Stimulated activated CD8-positive, alpha-beta memory T cell treated with anti-CD3 and anti-CD28 coated beads, Interleukin-4, amount 100 ng/mL, for 4 hours (primary cell): ENCODE results near the gene LIME1.

Source experiments
- DNase-seq, 2 donors: peaks; one replicate each; pipeline ENCODE4 v3.0.0-alpha.2; 2020; ENCODE audit warnings: low read depth in 2 of 2, low spot score in 1 of 2

LIME1 gene

GRCh38 chr20:63735859-63736718 is at the start of gene LIME1:
Gene LIME1 (plus strand): TSS chr20:63736664. CDS start chr20:63737550, 886 bp downstream.
- peak in 1 of 2 donors; percentile 61 for DNase-seq

DNA sequence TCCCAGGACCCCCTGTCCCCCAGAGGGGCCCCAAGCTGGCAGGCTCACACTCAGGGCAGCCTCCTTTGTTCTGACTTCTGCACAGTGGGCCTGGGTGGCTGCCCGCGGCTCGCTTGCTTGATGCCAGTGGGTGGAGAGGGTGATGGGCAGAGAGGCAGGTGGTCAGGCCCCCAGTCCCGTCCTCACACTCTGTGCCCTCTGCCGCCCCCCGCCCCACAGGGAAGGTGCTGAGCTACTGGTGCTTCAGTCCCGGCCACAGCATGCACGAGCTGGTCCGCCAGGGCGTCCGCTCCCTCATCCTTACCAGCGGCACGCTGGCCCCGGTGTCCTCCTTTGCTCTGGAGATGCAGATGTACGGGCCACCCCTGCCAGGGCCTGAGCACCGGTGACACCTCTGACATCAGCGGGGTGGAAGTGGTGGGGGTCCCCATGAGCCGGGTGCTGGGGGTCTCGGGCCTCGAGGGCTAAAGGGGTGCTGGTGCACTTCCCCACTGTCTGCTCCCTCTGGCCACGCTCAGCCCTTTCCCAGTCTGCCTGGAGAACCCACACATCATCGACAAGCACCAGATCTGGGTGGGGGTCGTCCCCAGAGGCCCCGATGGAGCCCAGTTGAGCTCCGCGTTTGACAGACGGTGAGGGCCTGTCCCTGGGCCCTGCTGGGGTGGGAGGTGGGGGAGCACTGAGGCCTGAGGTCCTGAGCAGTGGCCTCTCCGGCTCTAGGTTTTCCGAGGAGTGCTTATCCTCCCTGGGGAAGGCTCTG is 48.9 kb upstream of the LIME1 start:
- no peak for DNase-seq

DNA sequence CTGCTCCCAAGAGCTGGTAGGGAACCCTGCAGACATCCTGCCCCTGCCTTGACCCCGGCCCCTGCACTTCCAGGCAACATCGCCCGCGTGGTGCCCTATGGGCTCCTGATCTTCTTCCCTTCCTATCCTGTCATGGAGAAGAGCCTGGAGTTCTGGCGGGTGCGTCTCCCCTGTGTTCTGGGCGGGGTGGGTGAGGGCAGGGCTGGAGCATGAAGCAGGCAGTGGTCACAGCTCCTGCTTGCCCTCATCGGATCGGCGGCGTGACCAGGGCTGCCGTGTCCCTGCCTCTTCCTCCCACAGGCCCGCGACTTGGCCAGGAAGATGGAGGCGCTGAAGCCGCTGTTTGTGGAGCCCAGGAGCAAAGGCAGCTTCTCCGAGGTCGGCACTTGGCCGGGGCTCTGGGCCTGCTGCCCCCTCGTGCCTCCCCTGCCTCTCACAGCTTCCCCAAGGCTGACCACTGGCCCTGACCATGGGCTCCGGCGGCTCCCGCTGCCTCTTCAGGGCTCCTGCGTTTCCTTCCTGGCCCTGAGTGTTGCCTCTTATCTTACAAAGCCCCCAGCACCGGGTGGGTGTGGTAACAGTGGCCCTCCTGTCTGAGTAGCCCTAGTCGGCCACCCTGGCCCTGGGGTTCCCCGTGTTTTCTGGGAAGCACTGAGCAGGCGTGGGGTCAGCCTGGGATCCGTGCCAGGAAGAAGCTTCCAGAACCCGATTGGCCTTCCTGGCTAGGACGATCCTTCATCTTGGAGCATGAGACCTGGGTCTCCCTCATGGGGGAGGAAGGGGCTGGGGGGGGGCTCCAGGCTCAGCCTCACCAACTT is 48.0 kb upstream of the LIME1 start:
- DNase-seq, result no peak

DNA sequence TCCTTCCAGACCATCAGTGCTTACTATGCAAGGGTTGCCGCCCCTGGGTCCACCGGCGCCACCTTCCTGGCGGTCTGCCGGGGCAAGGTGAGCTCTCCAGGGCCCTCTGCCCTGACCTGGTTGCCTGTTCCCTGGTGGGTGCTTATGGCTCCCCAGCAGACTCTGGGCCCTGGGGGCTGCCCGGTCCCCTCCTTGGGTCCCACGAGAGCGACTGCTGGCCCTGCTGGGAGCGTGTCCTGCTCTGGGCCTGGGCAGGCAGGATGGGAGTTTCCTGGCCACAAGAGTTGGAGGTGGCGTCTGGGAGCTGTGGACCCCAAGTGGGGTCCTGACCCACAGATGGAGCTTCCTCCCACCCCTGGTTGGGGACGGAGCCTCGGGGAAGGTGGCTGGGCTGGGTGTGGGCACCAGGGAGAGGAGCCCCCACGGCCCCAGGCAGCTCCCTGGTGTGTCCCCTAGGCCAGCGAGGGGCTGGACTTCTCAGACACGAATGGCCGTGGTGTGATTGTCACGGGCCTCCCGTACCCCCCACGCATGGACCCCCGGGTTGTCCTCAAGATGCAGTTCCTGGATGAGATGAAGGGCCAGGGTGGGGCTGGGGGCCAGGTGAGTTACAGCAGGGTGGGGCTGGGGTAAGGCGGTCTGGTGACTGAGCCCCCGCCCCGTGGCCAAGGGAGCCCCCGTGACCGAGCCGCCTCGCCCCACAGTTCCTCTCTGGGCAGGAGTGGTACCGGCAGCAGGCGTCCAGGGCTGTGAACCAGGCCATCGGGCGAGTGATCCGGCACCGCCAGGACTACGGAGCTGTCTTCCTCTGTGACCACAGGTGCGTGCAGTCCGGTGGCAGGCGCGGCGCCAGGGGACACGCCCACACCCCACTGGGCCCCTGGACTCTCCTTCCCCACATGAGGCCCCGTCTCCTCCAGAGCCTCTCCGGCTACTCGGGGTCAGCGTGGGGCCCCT is 47.1 kb upstream of the LIME1 start:
- no peak for DNase-seq

- DNase-seq, result no peak
Measured at GRCh38 chr20:63690003-63690897, 46.2 kb upstream of the LIME1 start.

DNA sequence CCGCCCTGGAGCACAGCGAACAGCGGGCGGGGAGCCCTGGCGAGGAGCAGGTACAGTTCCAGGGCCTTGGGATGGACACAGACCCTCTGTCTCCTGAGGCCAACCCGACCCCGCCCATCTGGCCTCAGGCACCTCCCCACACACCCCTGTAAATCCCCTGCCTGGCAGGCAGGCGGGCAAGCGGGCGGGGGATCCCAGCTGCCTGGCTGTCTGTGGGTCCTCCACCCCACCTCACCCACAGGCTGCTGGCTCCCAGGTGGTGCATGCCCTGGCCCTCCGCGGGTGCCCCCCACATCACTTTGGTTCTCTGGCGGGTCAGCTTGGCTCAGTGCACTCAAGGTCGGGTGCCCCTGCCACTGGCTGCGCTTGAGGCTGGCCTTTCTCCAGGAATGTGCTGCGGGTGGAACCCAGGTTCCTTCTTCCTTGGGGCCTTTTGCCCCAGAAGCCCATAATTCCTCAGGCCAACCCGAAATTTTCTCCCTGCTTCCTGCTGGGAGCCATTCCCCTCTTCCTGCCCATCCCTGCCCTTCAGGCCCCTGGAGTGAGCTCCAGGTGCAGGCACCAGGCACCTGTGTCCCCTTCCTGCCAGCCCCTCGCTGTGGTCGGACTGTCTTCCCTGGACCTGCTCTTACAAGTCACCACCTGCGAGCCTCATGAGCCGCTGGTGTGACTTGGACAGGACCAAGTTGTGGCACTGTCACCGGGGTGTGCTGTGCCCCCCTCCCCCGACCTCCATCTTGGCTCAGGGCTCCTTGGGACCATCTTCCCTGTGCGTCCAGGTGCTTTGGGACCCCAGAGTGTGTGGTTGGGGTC is 45.4 kb upstream of the LIME1 start:
- no peak for DNase-seq

DNA sequence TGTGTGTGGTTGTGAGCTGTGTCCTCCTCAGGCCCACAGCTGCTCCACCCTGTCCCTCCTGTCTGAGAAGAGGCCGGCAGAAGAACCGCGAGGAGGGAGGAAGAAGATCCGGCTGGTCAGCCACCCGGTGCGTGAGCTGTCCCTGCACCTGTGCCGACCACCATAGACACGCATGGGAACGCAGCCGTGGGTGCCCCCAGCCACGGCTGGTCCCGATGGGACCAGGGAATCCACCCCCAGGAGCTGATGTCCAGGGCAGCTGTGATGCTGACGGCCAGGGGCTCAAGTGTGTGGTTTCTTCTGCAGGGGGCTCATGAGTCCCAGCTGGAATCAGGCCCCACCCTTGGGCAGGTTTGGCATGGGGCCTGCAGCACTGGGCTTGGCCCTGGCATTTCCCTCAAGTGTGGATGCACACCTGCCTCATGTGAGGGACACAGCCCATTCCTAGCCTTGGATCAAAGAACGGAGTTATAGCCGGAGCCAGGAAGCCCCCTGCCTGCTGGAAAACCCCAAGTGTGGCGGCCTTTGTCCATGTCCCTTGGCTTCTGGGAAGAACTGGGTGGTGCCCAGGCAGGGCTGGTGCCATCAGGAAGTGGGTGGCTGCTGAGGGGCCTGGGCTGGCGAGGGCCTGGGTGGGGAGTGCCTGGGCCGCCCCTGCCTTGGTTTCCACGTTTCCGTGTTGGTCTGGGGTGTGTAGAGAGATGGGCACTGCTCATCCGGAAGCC is 44.6 kb upstream of the LIME1 start:
- no peak for DNase-seq

DNA sequence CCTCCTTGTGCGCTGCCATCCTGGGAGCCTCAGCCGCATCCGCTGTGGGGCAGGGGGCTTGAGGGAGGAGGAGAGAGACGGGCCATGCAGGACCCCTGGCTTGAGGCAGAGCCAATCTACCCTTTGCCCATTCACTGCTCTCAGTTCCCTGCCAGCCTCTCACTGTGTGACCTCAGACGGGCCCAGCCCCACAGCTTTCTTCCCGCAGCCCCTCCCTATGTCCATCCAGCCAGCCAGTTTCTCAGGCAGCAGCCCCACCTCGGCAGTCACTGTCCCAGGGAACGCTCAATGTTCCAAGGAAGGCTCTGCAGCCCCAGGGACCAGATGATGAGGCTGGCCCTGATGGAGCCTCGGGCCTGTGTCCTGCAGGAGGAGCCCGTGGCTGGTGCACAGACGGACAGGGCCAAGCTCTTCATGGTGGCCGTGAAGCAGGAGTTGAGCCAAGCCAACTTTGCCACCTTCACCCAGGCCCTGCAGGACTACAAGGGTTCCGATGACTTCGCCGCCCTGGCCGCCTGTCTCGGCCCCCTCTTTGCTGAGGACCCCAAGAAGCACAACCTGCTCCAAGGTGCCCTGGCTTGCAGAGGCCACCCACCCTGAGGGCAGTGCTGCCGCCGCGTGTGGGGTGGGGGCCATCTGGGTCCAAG is 43.9 kb upstream of the LIME1 start:
- no peak for DNase-seq

DNA sequence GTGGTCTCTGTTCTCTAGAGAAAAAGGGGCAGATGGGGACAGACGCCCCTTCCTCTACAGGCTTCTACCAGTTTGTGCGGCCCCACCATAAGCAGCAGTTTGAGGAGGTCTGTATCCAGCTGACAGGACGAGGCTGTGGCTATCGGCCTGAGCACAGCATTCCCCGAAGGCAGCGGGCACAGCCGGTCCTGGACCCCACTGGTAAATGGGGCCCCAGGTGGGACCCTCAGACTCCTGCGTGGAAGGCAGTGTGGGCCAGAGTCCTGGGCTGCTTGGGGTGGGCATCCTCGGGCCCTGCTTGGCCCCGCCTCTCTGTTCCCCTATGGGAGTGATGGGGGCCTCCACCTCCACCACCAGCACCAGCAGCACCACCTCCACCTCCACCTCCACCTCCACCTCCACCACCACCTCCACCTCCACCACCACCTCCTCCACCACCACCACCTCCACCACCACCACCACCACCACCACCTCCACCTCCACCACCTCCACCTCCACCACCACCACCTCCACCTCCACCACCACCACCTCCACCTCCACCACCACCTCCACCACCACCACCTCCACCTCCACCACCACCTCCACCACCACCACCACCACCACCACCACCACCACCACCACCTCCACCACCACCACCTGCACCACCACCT is 43.3 kb upstream of the LIME1 start:
- DNase-seq, result no peak

DNA sequence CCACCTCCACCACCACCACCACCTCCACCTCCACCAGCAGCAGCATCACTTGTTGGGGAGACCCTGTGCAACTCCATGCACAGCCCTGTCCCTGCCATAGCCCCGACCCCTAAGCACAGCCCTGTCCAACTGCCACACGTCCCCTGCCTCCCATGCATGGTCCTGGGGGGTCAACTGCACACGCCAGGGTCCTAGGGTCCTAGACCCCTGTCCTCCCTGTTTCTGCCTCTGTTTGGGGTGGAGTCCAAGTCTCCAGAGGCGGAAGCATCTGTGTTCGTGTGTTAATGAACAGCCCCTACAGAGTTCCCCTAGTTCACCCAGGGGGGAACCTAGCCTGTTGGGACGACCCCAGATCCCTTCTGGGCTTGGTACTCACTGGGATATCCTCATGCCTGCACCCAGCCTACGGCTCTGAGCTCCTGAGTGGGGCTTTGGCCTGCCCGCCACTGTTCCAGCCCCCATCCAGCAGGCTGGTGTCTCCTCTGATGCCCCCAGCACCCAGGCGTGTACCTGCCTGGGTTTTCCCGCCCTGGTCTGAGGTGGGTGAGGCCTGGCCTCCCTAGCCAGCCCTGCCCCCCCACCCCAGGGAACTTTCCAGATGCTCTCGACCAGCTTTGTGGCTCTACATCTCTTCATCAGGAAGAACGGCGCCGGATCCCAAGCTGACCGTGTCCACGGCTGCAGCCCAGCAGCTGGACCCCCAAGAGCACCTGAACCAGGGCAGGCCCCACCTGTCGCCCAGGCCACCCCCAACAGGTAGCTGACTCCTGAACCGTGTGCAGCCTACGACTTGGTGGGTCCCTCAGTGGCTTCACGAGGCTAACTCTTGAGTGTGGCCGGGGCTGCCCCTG is 42.5 kb upstream of the LIME1 start:
- DNase-seq, result no peak

GRCh38 chr20:63694584-63695423 is 41.7 kb upstream of the LIME1 start:
- DNase-seq, result no peak

DNA sequence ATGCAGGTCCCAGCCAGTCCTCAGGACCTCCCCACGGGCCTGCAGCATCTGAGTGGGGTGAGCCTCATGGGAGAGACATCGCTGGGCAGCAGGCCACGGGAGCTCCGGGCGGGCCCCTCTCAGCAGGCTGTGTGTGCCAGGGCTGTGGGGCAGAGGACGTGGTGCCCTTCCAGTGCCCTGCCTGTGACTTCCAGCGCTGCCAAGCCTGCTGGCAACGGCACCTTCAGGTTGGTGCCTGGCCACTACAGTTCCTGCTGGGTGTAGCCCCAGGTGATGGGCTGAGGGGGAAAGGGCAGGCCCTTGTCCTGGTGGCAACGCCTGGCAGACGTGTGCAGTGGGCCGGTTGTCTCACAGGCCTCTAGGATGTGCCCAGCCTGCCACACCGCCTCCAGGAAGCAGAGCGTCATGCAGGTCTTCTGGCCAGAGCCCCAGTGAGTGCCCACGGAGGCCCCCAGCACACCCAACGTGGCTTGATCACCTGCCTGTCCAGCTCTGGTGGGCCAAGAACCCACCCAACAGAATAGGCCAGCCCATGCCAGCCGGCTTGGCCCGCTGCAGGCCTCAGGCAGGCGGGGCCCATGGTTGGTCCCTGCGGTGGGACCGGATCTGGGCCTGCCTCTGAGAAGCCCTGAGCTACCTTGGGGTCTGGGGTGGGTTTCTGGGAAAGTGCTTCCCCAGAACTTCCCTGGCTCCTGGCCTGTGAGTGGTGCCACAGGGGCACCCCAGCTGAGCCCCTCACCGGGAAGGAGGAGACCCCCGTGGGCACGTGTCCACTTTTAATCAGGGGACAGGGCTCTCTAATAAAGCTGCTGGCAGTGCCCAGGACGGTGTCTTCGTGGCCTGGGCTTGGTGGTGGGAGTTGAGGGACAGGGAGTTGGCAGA is 40.8 kb upstream of the LIME1 start:
- no peak for DNase-seq

DNA sequence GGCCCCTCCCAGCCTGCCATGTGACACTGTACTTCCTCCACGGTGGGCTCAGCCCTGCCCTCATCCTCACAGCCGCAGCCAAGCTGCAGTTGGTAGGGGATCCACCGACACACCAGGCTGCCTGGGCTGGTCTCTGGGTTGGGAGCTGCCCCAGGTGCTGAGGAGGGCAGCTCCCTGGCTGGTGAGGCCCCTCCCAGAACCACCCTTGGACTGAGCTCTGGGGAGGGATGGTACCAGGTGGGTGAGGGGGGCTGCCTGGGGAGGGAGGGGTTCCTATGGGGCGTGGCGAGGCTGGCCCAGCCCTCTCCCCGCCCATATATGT is 40.2 kb upstream of the LIME1 start:
- no peak for DNase-seq

GRCh38 chr20:63696628-63697356 is 39.7 kb upstream of the LIME1 start, which contains the start of gene TNFRSF6B:
Gene TNFRSF6B (plus strand): TSS chr20:63696652. CDS start chr20:63696768, 116 bp downstream.
- no peak for DNase-seq
